ENCODE results near the gene RUNX2. TPM values are rescaled to one million over a fixed set of nuclear protein-coding genes. Genes with fewer than 3 reads are reported as not detected.

Gene RUNX2
- polyA plus RNA-seq, 1 donor (not counting 4 experiments of a cell fraction or from before 2014, with no cell fraction given), result 1.4 TPM

DNA sequence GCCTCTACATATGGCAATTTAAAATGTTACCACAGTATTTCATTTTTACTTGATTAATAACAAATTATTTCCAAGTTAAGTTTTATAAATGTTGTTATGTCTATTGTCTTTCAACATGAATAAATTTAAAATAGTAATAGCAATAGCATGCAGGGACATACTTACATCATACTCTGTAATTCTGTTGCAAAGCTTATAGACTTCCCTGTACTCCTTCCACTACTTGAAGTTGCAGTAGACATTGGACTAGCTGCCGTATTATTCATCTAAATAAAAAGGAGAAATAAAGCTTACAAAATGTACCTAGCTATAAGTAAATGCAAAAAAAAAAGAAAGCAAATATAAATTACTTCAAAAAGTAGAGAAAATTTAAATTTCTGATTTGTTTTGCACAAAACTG is 36.9 kb downstream of the RUNX2 start:
- Histone ChIP-seq H3K9me3 (ENCODE audit: control insufficient read depth, low read depth, low read length) (no peaks in the 10 kb centered on the region), H3K4me3 (ENCODE audit: control insufficient read depth in 2 of 3, extremely low read depth in 1 of 3, insufficient read depth in 2 of 3, low read depth in 1 of 3, low read length in 3 of 3) (no peak overlapping the region), H3K9ac (ENCODE audit: control insufficient read depth, extremely low read depth, insufficient read depth, low read length) (no peak overlapping the region), H3K27me3 (ENCODE audit: control insufficient read depth, extremely low read depth, insufficient read depth, low read length) (no peaks in the 10 kb centered on the region), H3K27ac (ENCODE audit: control insufficient read depth, insufficient read depth, low read length) (no peak overlapping the region), H3K4me1 (ENCODE audit: control insufficient read depth, extremely low read depth, insufficient read depth, low read length) (peaks cover 1% of the 10 kb centered on the region), H4K20me1 (ENCODE audit: control insufficient read depth, extremely low read depth, insufficient read depth, low read length) (no peaks in the 10 kb centered on the region), H2AFZ (ENCODE audit: control insufficient read depth, low read length) (no peak overlapping the region), H3K9me1 (ENCODE audit: control insufficient read depth, extremely low read depth, insufficient read depth, low read length) (no peaks in the 10 kb centered on the region), H3K4me2 (ENCODE audit: control insufficient read depth, extremely low read depth, insufficient read depth, low read depth, low read length) (no peak overlapping the region), H3K36me3 (ENCODE audit: control insufficient read depth in 2 of 2, extremely low read depth in 1 of 2, insufficient read depth in 2 of 2, low read length in 2 of 2) (no peaks in the 10 kb centered on the region), H3K79me2 (ENCODE audit: control insufficient read depth, insufficient read depth, low read length) (no peaks in the 10 kb centered on the region)
- no peak for DNase-seq (ENCODE audit: low read depth, low spot score)
- TF ChIP-seq, protein P1, sequence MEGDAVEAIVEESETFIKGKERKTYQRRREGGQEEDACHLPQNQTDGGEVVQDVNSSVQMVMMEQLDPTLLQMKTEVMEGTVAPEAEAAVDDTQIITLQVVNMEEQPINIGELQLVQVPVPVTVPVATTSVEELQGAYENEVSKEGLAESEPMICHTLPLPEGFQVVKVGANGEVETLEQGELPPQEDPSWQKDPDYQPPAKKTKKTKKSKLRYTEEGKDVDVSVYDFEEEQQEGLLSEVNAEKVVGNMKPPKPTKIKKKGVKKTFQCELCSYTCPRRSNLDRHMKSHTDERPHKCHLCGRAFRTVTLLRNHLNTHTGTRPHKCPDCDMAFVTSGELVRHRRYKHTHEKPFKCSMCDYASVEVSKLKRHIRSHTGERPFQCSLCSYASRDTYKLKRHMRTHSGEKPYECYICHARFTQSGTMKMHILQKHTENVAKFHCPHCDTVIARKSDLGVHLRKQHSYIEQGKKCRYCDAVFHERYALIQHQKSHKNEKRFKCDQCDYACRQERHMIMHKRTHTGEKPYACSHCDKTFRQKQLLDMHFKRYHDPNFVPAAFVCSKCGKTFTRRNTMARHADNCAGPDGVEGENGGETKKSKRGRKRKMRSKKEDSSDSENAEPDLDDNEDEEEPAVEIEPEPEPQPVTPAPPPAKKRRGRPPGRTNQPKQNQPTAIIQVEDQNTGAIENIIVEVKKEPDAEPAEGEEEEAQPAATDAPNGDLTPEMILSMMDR (optimal IDR thresholded peaks at IDR 0.05 in 1 of 3, IDR thresholded peaks at IDR 0.05 in 1 of 3, conservative IDR thresholded peaks at IDR 0.05 in 1 of 3; ENCODE audit: extremely low read depth in 1 of 3, insufficient read depth in 2 of 3, low read length in 3 of 3), result no peak
- TF ChIP-seq EZH2 (IDR thresholded peaks at IDR 0.05; ENCODE audit: low read length), result no peak
- dilution Hi-C loops (cut with MboI; ENCODE audit: extremely low pct_ligation_motif_present, low sequenced_read_pairs), result no loop called here
- no peak for FAIRE-seq

DNA sequence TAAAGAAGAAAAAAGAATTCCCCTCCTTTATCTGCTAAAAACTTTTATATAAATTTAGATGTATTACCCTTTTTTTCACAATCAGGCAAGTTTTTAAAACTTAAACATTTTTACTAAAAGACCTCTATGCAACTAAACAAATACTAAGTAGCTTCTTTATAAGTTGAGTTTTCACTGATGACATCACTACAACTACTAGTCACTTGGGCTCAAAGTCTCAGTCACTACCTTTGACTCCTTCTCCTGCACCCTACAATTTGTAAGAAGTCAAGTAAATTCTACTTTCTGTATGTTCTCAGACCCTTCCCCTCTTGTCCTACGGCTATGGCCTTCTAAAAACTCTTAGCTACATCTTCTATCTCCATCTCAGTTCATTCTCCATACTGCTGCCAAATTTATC is 38.4 kb downstream of the RUNX2 start:
- no peak overlapping the region for H3K27ac ChIP-seq (ENCODE audit: control insufficient read depth, insufficient read depth, low read length)
- H3K9ac ChIP-seq (ENCODE audit: control insufficient read depth, extremely low read depth, insufficient read depth, low read length), result no peak overlapping the region
- no peak for TF ChIP-seq EZH2 (IDR thresholded peaks at IDR 0.05; ENCODE audit: low read length)
- no peaks in the 10 kb centered on the region for H3K4me1 ChIP-seq (ENCODE audit: control insufficient read depth, extremely low read depth, insufficient read depth, low read length)
- no peaks in the 10 kb centered on the region for H4K20me1 ChIP-seq (ENCODE audit: control insufficient read depth, extremely low read depth, insufficient read depth, low read length)
- H3K4me2 ChIP-seq (ENCODE audit: control insufficient read depth, extremely low read depth, insufficient read depth, low read depth, low read length), result no peak overlapping the region
- FAIRE-seq (no peak), DNase-seq (ENCODE audit: low read depth, low spot score) (no peak)
- dilution Hi-C loops (cut with MboI; ENCODE audit: extremely low pct_ligation_motif_present, low sequenced_read_pairs), result no loop called here
- H3K79me2 ChIP-seq (ENCODE audit: control insufficient read depth, insufficient read depth, low read length), result no peaks in the 10 kb centered on the region
- no peaks in the 10 kb centered on the region for H3K9me1 ChIP-seq (ENCODE audit: control insufficient read depth, extremely low read depth, insufficient read depth, low read length)
- H3K36me3 ChIP-seq (ENCODE audit: control insufficient read depth in 2 of 2, extremely low read depth in 1 of 2, insufficient read depth in 2 of 2, low read length in 2 of 2), result no peaks in the 10 kb centered on the region
- no peaks in the 10 kb centered on the region for H3K9me3 ChIP-seq (ENCODE audit: control insufficient read depth, low read depth, low read length)
- H3K4me3 ChIP-seq (ENCODE audit: control insufficient read depth in 2 of 3, extremely low read depth in 1 of 3, insufficient read depth in 2 of 3, low read depth in 1 of 3, low read length in 3 of 3), result no peak overlapping the region
- H2AFZ ChIP-seq (ENCODE audit: control insufficient read depth, low read length), result no peak overlapping the region
- H3K27me3 ChIP-seq (ENCODE audit: control insufficient read depth, extremely low read depth, insufficient read depth, low read length), result no peaks in the 10 kb centered on the region

DNA sequence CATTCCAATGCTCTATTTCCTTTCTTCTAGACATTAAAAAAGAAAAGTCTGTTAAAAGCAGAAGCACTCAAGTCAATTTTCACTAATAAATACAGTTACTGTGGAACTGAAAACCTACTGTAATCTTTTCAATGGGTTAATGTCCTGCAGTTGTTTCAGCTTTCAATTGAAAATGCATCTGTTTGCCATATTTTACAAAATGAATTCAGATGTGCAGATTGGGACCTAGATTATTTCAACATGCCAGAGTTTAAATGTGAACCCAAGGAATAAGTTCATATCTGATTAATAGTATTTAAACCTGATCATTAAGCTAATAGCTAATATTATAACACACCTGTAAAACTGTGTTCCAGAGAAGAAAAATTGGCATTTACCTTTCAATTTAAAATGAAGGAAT is 39.9 kb downstream of the RUNX2 start:
- Histone ChIP-seq H3K79me2 (ENCODE audit: control insufficient read depth, insufficient read depth, low read length) (no peaks in the 10 kb centered on the region), H3K4me2 (ENCODE audit: control insufficient read depth, extremely low read depth, insufficient read depth, low read depth, low read length) (no peak overlapping the region), H3K9me1 (ENCODE audit: control insufficient read depth, extremely low read depth, insufficient read depth, low read length) (no peaks in the 10 kb centered on the region), H3K4me3 (ENCODE audit: control insufficient read depth in 2 of 3, extremely low read depth in 1 of 3, insufficient read depth in 2 of 3, low read depth in 1 of 3, low read length in 3 of 3) (no peak overlapping the region), H4K20me1 (ENCODE audit: control insufficient read depth, extremely low read depth, insufficient read depth, low read length) (no peaks in the 10 kb centered on the region), H3K27me3 (ENCODE audit: control insufficient read depth, extremely low read depth, insufficient read depth, low read length) (no peaks in the 10 kb centered on the region), H3K9ac (ENCODE audit: control insufficient read depth, extremely low read depth, insufficient read depth, low read length) (no peak overlapping the region), H2AFZ (ENCODE audit: control insufficient read depth, low read length) (no peak overlapping the region), H3K4me1 (ENCODE audit: control insufficient read depth, extremely low read depth, insufficient read depth, low read length) (no peaks in the 10 kb centered on the region), H3K36me3 (ENCODE audit: control insufficient read depth in 2 of 2, extremely low read depth in 1 of 2, insufficient read depth in 2 of 2, low read length in 2 of 2) (no peaks in the 10 kb centered on the region), H3K27ac (ENCODE audit: control insufficient read depth, insufficient read depth, low read length) (no peak overlapping the region), H3K9me3 (ENCODE audit: control insufficient read depth, low read depth, low read length) (no peaks in the 10 kb centered on the region)
- dilution Hi-C loops (cut with MboI; ENCODE audit: extremely low pct_ligation_motif_present, low sequenced_read_pairs), result no loop called here
- TF ChIP-seq EZH2 (IDR thresholded peaks at IDR 0.05; ENCODE audit: low read length), result no peak
- TF ChIP-seq, protein P1 (optimal IDR thresholded peaks at IDR 0.05 in 1 of 3, IDR thresholded peaks at IDR 0.05 in 1 of 3, conservative IDR thresholded peaks at IDR 0.05 in 1 of 3; ENCODE audit: extremely low read depth in 1 of 3, insufficient read depth in 2 of 3, low read length in 3 of 3), result no peak
- DNase-seq (ENCODE audit: low read depth, low spot score) (no peak), FAIRE-seq (no peak)
